HCT116 (cell line): ENCODE data around the gene SLCO4A1. TPM values are rescaled to one million over a fixed set of nuclear protein-coding genes. Genes with fewer than 3 reads are reported as not detected.

Experiments
- ATAC-seq: fragments of 200-7000 bp; cut with Tn5 transposase; 2 replicates; pipeline ENCODE4 v1.9.1; 2020; ENCODE audit warnings: mild to moderate bottlenecking, moderate library complexity
- BruUV-seq: library from RNA; stranded (reverse); fragments of 400-500 nt; replicated peaks from 2 replicates; lab custom pipeline; 2021; lab: Mats Ljungman, UMichigan
- CTCF ChIA-PET: fragments of 300-600 bp; sonication (Branson Sonifier 250); formaldehyde crosslinking; loops from one replicate; lab custom pipeline; 2021; ENCODE audit warnings: antibody characterized with exemption; lab: Charles Lee
- POLR2A ChIA-PET: fragments of 300-600, 350-600 bp; sonication (Branson Sonifier 250); formaldehyde crosslinking; loops from one replicate; lab custom pipeline; 2021; ENCODE audit warnings: antibody characterized with exemption; lab: Charles Lee
- RAD21 ChIA-PET, 2 experiments: fragments of 300-600 bp; sonication (Branson Sonifier 250); formaldehyde crosslinking; loops; one replicate each; lab custom pipeline; 2023; ENCODE audit warnings: low total read pairs in 2 of 2; ENCODE audit not compliant: uncharacterized antibody in 2 of 2, unreplicated experiment in 2 of 2, low non-redundant PET in 1 of 2; lab: Charles Lee
- DNase-seq: peaks from one replicate; pipeline ENCODE4 v3.0.0-alpha.2; 2010; ENCODE audit warnings: low read depth, low spot score
- H2AFZ ChIP-seq: fragments of 200-600 bp; shearing (Covaris generic), sonication (generic); 2 replicates; pipeline ENCODE4 v1.6.1; 2017; ENCODE audit warnings: low read depth, mixed run types, mixed read lengths, antibody characterized with exemption, low read length; ENCODE audit not compliant: poor library complexity, severe bottlenecking
- H3K27ac ChIP-seq: 2 replicates; pipeline ENCODE4 v1.5.1; 2012; ENCODE audit warnings: low read depth, low read length
- H3K27me3 ChIP-seq: fragments of 200-600 bp; sonication (generic); 2 replicates; pipeline ENCODE4 v1.6.1; 2016; ENCODE audit warnings: mixed run types, low read length, mixed read lengths; ENCODE audit not compliant: insufficient read depth
- H3K36me3 ChIP-seq, 2 experiments: fragments of 200-500 bp in 1 of 2; fragments of 200-600 bp in 1 of 2; sonication (Bioruptor generic) in 1 of 2; sonication (generic) in 1 of 2; 2 replicates each; pipeline versions ENCODE4 v1.5.1 to v1.6.1; 2014 to 2016; ENCODE audit warnings: low read length in 2 of 2, inconsistent platforms in 1 of 2, mixed read lengths in 1 of 2, mixed run types in 1 of 2; ENCODE audit not compliant: insufficient read depth in 2 of 2, control insufficient read depth in 1 of 2
- H3K4me1 ChIP-seq, 2 experiments: fragments of 200-600 bp in 1 of 2; sonication (generic) in 1 of 2; 2 replicates each; pipeline versions ENCODE4 v1.5.1 to v1.6.1; 2012 to 2017; ENCODE audit warnings: low read length in 2 of 2, inconsistent platforms in 1 of 2, mild to moderate bottlenecking in 1 of 2, mixed read lengths in 1 of 2, mixed run types in 1 of 2, moderate library complexity in 1 of 2; ENCODE audit not compliant: insufficient read depth in 2 of 2, control insufficient read depth in 1 of 2
- H3K4me2 ChIP-seq: fragments of 200-600 bp; sonication (generic); 2 replicates; pipeline ENCODE4 v1.6.1; 2017; ENCODE audit warnings: mixed run types, low read length, mixed read lengths
- H3K4me3 ChIP-seq, 2 experiments: fragments of 200-600 bp in 1 of 2; sonication (generic) in 1 of 2; replicated peaks in 1 of 2; 2 replicates each; pipeline ENCODE4 v1.5.1; 2011 to 2016; ENCODE audit warnings: low read length in 2 of 2, control low read depth in 1 of 2, low read depth in 1 of 2, mild to moderate bottlenecking in 1 of 2, mixed read lengths in 1 of 2, mixed run types in 1 of 2
- H3K79me2 ChIP-seq: fragments of 200-600 bp; sonication (generic); 2 replicates; pipeline ENCODE4 v1.6.1; 2017; ENCODE audit warnings: mild to moderate bottlenecking, mixed run types, low read length, moderate library complexity, mixed read lengths; ENCODE audit not compliant: insufficient read depth
- H3K9ac ChIP-seq: fragments of 200-600 bp; sonication (generic); 2 replicates; pipeline ENCODE4 v1.6.1; 2016; ENCODE audit warnings: low read length, mixed read lengths
- H3K9me2 ChIP-seq: fragments of 200-600 bp; sonication (generic), shearing (Covaris generic); 2 replicates; pipeline ENCODE4 v1.6.1; 2017; ENCODE audit warnings: mixed run types, mild to moderate bottlenecking, moderate library complexity; ENCODE audit not compliant: insufficient read depth
- H3K9me3 ChIP-seq, 2 experiments: fragments of 200-500 bp in 1 of 2; fragments of 200-600 bp in 1 of 2; sonication (Bioruptor generic) in 1 of 2; sonication (generic) in 1 of 2; 2 replicates each; pipeline ENCODE4 v1.6.1; 2014 to 2017; ENCODE audit warnings: low read length in 2 of 2, mixed read lengths in 2 of 2, inconsistent platforms in 1 of 2, low read depth in 1 of 2, mild to moderate bottlenecking in 1 of 2, mixed run types in 1 of 2, moderate library complexity in 1 of 2; ENCODE audit not compliant: control insufficient read depth in 1 of 2, insufficient read depth in 1 of 2
- H4K20me1 ChIP-seq: fragments of 200-600 bp; sonication (generic), shearing (Covaris generic); 2 replicates; pipeline ENCODE4 v1.6.1; 2017; ENCODE audit warnings: mixed run types, mild to moderate bottlenecking, moderate library complexity; ENCODE audit not compliant: insufficient read depth
- CBX3 ChIP-seq: IDR thresholded peaks from 2 replicates; pipeline ENCODE4 v1.6.1; 2012; ENCODE audit warnings: low read depth
- EGR1 ChIP-seq: IDR thresholded peaks from 2 replicates; pipeline ENCODE4 v1.6.1; 2012; ENCODE audit warnings: low read depth
- ELF1 ChIP-seq: IDR thresholded peaks from 2 replicates; pipeline ENCODE4 v1.6.1; 2012; ENCODE audit warnings: low read depth, borderline replicate concordance
- JUND ChIP-seq: IDR thresholded peaks from 2 replicates; pipeline ENCODE4 v1.6.1; 2012
- POLR2A ChIP-seq: IDR thresholded peaks from 2 replicates; pipeline ENCODE4 v1.7.0; 2011; ENCODE audit warnings: borderline replicate concordance; ENCODE audit not compliant: insufficient read depth, insufficient read length; ENCODE audit errors: extremely low read depth
- POLR2AphosphoS5 ChIP-seq: IDR thresholded peaks from 2 replicates; pipeline ENCODE4 v1.6.1; 2011; ENCODE audit warnings: mild to moderate bottlenecking, low read depth, low read length, moderate library complexity
- SIN3A ChIP-seq: IDR thresholded peaks from 2 replicates; pipeline ENCODE4 v1.6.1; 2012; ENCODE audit warnings: low read depth
- SP1 ChIP-seq: IDR thresholded peaks from 2 replicates; pipeline ENCODE4 v1.6.1; 2012; ENCODE audit warnings: low read depth
- SRF ChIP-seq: IDR thresholded peaks from 2 replicates; pipeline ENCODE4 v1.6.1; 2012; ENCODE audit warnings: low read depth
- TCF7L2 ChIP-seq: IDR thresholded peaks from 2 replicates; pipeline ENCODE4 v1.7.0; 2011; ENCODE audit warnings: borderline replicate concordance, inconsistent platforms; ENCODE audit not compliant: insufficient read depth, insufficient read length; ENCODE audit errors: extremely low read depth
- YY1 ChIP-seq: IDR thresholded peaks from 2 replicates; pipeline ENCODE4 v1.6.1; 2011; ENCODE audit warnings: low read length, low read depth, moderate library complexity, mild to moderate bottlenecking; ENCODE audit not compliant: insufficient replicate concordance; ENCODE audit errors: extremely low read depth
- ZFX ChIP-seq: fragments of 450-650 bp; IDR thresholded peaks from 2 replicates; pipeline ENCODE4 v1.6.1; 2017
- ZNF274 ChIP-seq: fragments of 200-500 bp; sonication (Bioruptor generic); IDR thresholded peaks from 2 replicates; pipeline ENCODE4 v1.6.1; 2014; ENCODE audit warnings: mild to moderate bottlenecking, low read depth, low read length, inconsistent platforms
- intact Hi-C: fragments of 100-400 bp; cut with micrococcal nuclease; formaldehyde crosslinking; loops from 2 replicates; pipeline ENCODE4 v1.10.0; 2022
- total RNA-seq: library from RNA; stranded (reverse); gene quantifications from one replicate; pipeline ENCODE4 v1.2.1, GENCODE V29; 2021; ENCODE audit not compliant: unreplicated experiment
- TF ChIP-seq, protein P1 (sequence below): IDR thresholded peaks from 2 replicates; pipeline ENCODE4 v1.6.1; 2012
- TF ChIP-seq, protein P2 (sequence below): IDR thresholded peaks from 2 replicates; pipeline ENCODE4 v1.6.1; 2011; ENCODE audit warnings: mild to moderate bottlenecking, low read length, moderate library complexity; ENCODE audit not compliant: insufficient replicate concordance; ENCODE audit errors: extremely low read depth
- TF ChIP-seq, protein P3 (sequence below), 3 experiments: fragments of 200-600 bp in 1 of 3; sonication (generic) in 1 of 3; IDR thresholded peaks in 2 of 3; conservative IDR thresholded peaks in 1 of 3; 2 replicates each; pipeline ENCODE4 v1.5.1; 2012 to 2017; ENCODE audit warnings: low read depth in 2 of 3, low read length in 2 of 3, antibody characterized with exemption in 1 of 3, borderline replicate concordance in 1 of 3, control low read depth in 1 of 3, mild to moderate bottlenecking in 1 of 3, mixed read lengths in 1 of 3, mixed run types in 1 of 3, moderate library complexity in 1 of 3; ENCODE audit not compliant: insufficient read depth in 1 of 3
- TF ChIP-seq, protein P4 (sequence below): IDR thresholded peaks from 2 replicates; pipeline ENCODE4 v1.6.1; 2012; ENCODE audit warnings: low read depth
- TF ChIP-seq, protein P5 (sequence below): IDR thresholded peaks from 2 replicates; pipeline ENCODE4 v1.6.1; 2012

Gene SLCO4A1
- total RNA-seq, 1 experiment from 2014 or later: 107 TPM

DNA sequence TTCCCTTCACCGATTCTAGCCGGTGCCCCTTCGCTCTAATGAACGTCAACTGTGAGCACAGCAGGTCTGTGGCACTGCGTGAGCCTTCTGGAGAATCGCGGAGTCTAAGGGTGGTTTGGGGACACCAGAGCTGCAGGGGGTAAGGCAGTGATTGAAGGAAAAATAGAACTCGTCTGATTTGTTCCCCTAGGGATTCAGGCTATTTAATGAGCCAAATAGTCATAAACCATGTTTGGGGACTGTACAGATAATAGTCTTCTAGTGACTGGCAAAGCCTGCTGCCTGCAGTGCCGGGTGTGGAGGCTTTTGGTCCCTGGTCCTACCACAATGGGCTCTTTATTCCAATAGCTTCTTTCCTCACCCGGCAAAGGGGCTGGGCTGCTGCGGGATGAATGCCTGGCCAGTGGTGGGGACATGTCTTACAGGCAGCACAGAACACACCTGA, 55.2 kb downstream of the SLCO4A1 start:
- intact Hi-C loops: no loop called here
- no peaks in the 10 kb centered on the region for H3K79me2 ChIP-seq
- no peak for ATAC-seq
- DNase-seq: no peak
- H3K4me1 ChIP-seq: peaks cover under 1 to 23% of the 10 kb centered on the region in 2 experiments; a peak in 3 of 4 replicates
- no peak overlapping the region for H3K4me3 ChIP-seq
- H4K20me1 ChIP-seq: no peaks in the 10 kb centered on the region
- RAD21 ChIA-PET: no interaction called here
- H3K9me3 ChIP-seq: no peaks in the 10 kb centered on the region
- H2AFZ ChIP-seq: no peak overlapping the region
- CTCF ChIA-PET: interaction anchor here (1.0 kb wide), 1 partner anchor 10 kb away, joined by 3 read pairs; no protein-coding TSS in a partner anchor
- TF ChIP-seq TCF7L2 (no peak), POLR2A (no peak), JUND (no peak), SP1 (no peak), CBX3 (no peak), SIN3A (no peak), SRF (no peak), ZFX (no peak), YY1 (no peak), POLR2AphosphoS5 (no peak), EGR1 (no peak), ELF1 (no peak), ZNF274 (no peak)
- TF ChIP-seq, protein P1, sequence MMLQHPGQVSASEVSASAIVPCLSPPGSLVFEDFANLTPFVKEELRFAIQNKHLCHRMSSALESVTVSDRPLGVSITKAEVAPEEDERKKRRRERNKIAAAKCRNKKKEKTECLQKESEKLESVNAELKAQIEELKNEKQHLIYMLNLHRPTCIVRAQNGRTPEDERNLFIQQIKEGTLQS: no peak
- TF ChIP-seq, protein P2, sequence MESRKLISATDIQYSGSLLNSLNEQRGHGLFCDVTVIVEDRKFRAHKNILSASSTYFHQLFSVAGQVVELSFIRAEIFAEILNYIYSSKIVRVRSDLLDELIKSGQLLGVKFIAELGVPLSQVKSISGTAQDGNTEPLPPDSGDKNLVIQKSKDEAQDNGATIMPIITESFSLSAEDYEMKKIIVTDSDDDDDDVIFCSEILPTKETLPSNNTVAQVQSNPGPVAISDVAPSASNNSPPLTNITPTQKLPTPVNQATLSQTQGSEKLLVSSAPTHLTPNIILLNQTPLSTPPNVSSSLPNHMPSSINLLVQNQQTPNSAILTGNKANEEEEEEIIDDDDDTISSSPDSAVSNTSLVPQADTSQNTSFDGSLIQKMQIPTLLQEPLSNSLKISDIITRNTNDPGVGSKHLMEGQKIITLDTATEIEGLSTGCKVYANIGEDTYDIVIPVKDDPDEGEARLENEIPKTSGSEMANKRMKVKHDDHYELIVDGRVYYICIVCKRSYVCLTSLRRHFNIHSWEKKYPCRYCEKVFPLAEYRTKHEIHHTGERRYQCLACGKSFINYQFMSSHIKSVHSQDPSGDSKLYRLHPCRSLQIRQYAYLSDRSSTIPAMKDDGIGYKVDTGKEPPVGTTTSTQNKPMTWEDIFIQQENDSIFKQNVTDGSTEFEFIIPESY: no peak
- TF ChIP-seq, protein P3, sequence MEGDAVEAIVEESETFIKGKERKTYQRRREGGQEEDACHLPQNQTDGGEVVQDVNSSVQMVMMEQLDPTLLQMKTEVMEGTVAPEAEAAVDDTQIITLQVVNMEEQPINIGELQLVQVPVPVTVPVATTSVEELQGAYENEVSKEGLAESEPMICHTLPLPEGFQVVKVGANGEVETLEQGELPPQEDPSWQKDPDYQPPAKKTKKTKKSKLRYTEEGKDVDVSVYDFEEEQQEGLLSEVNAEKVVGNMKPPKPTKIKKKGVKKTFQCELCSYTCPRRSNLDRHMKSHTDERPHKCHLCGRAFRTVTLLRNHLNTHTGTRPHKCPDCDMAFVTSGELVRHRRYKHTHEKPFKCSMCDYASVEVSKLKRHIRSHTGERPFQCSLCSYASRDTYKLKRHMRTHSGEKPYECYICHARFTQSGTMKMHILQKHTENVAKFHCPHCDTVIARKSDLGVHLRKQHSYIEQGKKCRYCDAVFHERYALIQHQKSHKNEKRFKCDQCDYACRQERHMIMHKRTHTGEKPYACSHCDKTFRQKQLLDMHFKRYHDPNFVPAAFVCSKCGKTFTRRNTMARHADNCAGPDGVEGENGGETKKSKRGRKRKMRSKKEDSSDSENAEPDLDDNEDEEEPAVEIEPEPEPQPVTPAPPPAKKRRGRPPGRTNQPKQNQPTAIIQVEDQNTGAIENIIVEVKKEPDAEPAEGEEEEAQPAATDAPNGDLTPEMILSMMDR (IDR thresholded peaks at IDR 0.05 in 2 of 3, conservative IDR thresholded peaks at IDR 0.05 in 1 of 3; ENCODE audit: borderline replicate concordance in 1 of 3, insufficient read depth in 1 of 3, low read depth in 2 of 3, low read length in 2 of 3): no peak
- TF ChIP-seq, protein P4, sequence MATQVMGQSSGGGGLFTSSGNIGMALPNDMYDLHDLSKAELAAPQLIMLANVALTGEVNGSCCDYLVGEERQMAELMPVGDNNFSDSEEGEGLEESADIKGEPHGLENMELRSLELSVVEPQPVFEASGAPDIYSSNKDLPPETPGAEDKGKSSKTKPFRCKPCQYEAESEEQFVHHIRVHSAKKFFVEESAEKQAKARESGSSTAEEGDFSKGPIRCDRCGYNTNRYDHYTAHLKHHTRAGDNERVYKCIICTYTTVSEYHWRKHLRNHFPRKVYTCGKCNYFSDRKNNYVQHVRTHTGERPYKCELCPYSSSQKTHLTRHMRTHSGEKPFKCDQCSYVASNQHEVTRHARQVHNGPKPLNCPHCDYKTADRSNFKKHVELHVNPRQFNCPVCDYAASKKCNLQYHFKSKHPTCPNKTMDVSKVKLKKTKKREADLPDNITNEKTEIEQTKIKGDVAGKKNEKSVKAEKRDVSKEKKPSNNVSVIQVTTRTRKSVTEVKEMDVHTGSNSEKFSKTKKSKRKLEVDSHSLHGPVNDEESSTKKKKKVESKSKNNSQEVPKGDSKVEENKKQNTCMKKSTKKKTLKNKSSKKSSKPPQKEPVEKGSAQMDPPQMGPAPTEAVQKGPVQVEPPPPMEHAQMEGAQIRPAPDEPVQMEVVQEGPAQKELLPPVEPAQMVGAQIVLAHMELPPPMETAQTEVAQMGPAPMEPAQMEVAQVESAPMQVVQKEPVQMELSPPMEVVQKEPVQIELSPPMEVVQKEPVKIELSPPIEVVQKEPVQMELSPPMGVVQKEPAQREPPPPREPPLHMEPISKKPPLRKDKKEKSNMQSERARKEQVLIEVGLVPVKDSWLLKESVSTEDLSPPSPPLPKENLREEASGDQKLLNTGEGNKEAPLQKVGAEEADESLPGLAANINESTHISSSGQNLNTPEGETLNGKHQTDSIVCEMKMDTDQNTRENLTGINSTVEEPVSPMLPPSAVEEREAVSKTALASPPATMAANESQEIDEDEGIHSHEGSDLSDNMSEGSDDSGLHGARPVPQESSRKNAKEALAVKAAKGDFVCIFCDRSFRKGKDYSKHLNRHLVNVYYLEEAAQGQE: no peak
- TF ChIP-seq, protein P5, sequence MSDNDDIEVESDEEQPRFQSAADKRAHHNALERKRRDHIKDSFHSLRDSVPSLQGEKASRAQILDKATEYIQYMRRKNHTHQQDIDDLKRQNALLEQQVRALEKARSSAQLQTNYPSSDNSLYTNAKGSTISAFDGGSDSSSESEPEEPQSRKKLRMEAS: no peak
- POLR2A ChIA-PET: no interaction called here
- H3K27me3 ChIP-seq: no peaks in the 10 kb centered on the region
- H3K4me2 ChIP-seq: no peak overlapping the region
- no peak overlapping the region for H3K9ac ChIP-seq
- no peaks in the 10 kb centered on the region for H3K9me2 ChIP-seq
- no peaks in the 10 kb centered on the region for H3K36me3 ChIP-seq
- no TSS peak for BruUV-seq
- no peak overlapping the region for H3K27ac ChIP-seq
